DND-41 (cell line): Measurements from ENCODE around the gene AGL.

Experiments used
- ATAC-seq: fragments of 200-7000 bp; cut with Tn5 transposase; 3 replicates; pipeline ENCODE4 v1.9.1; 2021; ENCODE audit warnings: low read depth; ENCODE audit not compliant: insufficient read depth
- DNase-seq: peaks from one replicate; pipeline ENCODE4 v3.0.0-alpha.2; 2020
- H2AFZ ChIP-seq: 2 replicates; pipeline ENCODE4 v1.6.0; 2012; ENCODE audit warnings: low read depth, low read length
- H3K27ac ChIP-seq: 2 replicates; pipeline ENCODE4 v1.5.1; 2012; ENCODE audit warnings: low read length, inconsistent platforms
- H3K27me3 ChIP-seq: fragments of 200-600 bp; sonication (generic); 2 replicates; pipeline ENCODE4 v1.6.0; 2012; ENCODE audit warnings: low read length, mild to moderate bottlenecking, inconsistent platforms; ENCODE audit not compliant: insufficient read depth, poor library complexity
- H3K36me3 ChIP-seq: 2 replicates; pipeline ENCODE4 v1.5.1; 2012; ENCODE audit warnings: low read length, inconsistent platforms; ENCODE audit not compliant: insufficient read depth
- H3K4me1 ChIP-seq: 2 replicates; pipeline ENCODE4 v1.5.1; 2012; ENCODE audit warnings: mild to moderate bottlenecking, low read length; ENCODE audit not compliant: insufficient read depth
- H3K4me2 ChIP-seq: 2 replicates; pipeline ENCODE4 v1.6.0; 2012; ENCODE audit warnings: mild to moderate bottlenecking, moderate library complexity, low read length, inconsistent platforms; ENCODE audit not compliant: insufficient read depth
- H3K4me3 ChIP-seq, 2 experiments: fragments of 200-600 bp in 1 of 2; shearing (Covaris generic) in 1 of 2; 2 replicates each; pipeline ENCODE4 v1.5.1; 2012 to 2016; ENCODE audit warnings: inconsistent platforms in 2 of 2, low read length in 2 of 2, mild to moderate bottlenecking in 2 of 2, low read depth in 1 of 2, moderate library complexity in 1 of 2
- H3K79me2 ChIP-seq: 2 replicates; pipeline ENCODE4 v1.6.0; 2012; ENCODE audit warnings: low read length, inconsistent platforms; ENCODE audit not compliant: insufficient read depth
- H3K9ac ChIP-seq: 2 replicates; pipeline ENCODE4 v1.6.0; 2012; ENCODE audit warnings: low read depth, mild to moderate bottlenecking, inconsistent platforms, low read length, moderate library complexity
- H3K9me3 ChIP-seq: 2 replicates; pipeline ENCODE4 v1.5.1; 2012; ENCODE audit warnings: low read length, moderate library complexity, mild to moderate bottlenecking, inconsistent platforms; ENCODE audit not compliant: insufficient read depth, severe bottlenecking
- H4K20me1 ChIP-seq: 2 replicates; pipeline ENCODE4 v1.6.0; 2012; ENCODE audit warnings: low read length; ENCODE audit not compliant: insufficient read depth
- CTCF ChIP-seq: IDR thresholded peaks from 2 replicates; pipeline ENCODE4 v1.5.1; 2012; ENCODE audit warnings: borderline replicate concordance, low read length, moderate library complexity, mild to moderate bottlenecking; ENCODE audit not compliant: poor library complexity, severe bottlenecking; ENCODE audit errors: extremely low read depth
- EZH2 ChIP-seq: IDR thresholded peaks from 3 replicates; pipeline ENCODE4 v1.6.1; 2012; ENCODE audit warnings: borderline replicate concordance, low read depth, mild to moderate bottlenecking, moderate library complexity, low read length, inconsistent platforms; ENCODE audit not compliant: severe bottlenecking

AGL gene

GRCh38 chr1:99963041-99963795 lies 113.1 kb downstream of the AGL start:
- Histone ChIP-seq H3K4me3 (no peak overlapping the region), H3K9me3 (no peaks in the 10 kb centered on the region), H3K9ac (no peak overlapping the region), H3K36me3 (no peaks in the 10 kb centered on the region), H2AFZ (no peak overlapping the region), H3K27me3 (no peaks in the 10 kb centered on the region), H3K4me1 (no peaks in the 10 kb centered on the region), H3K27ac (no peak overlapping the region), H4K20me1 (no peaks in the 10 kb centered on the region), H3K4me2 (no peak overlapping the region), H3K79me2 (no peaks in the 10 kb centered on the region)
- ATAC-seq, result no peak
- DNase-seq, result no peak
- TF ChIP-seq EZH2, result no peak
- TF ChIP-seq CTCF, result no peak

- DNase-seq, result no peak
- H3K27ac ChIP-seq, result no peak overlapping the region
- H3K79me2 ChIP-seq, result peaks cover under 1% of the 10 kb centered on the region; the same call in 1 of the 2 replicates
- no peak overlapping the region for H3K9ac ChIP-seq
- H3K4me2 ChIP-seq, result no peak overlapping the region
- H3K27me3 ChIP-seq, result no peaks in the 10 kb centered on the region
- H3K4me1 ChIP-seq, result peaks cover 12% of the 10 kb centered on the region
- no peaks in the 10 kb centered on the region for H3K9me3 ChIP-seq
- ATAC-seq, result no peak
- TF ChIP-seq CTCF (no peak), EZH2 (no peak)
- H3K4me3 ChIP-seq, result no peak overlapping the region
- no peak overlapping the region for H2AFZ ChIP-seq
- H3K36me3 ChIP-seq, result no peaks in the 10 kb centered on the region
- H4K20me1 ChIP-seq, result no peaks in the 10 kb centered on the region
These were observed 114.6 kb downstream of the AGL start for GRCh38 chr1:99964806-99965205.

GRCh38 chr1:99965646-99966375 lies 115.7 kb downstream of the AGL start:
- H3K9ac ChIP-seq, result no peak overlapping the region
- H3K9me3 ChIP-seq, result no peaks in the 10 kb centered on the region
- H2AFZ ChIP-seq, result no peak overlapping the region
- no peak for TF ChIP-seq CTCF
- TF ChIP-seq EZH2, result no peak
- peaks cover 16% of the 10 kb centered on the region for H3K4me1 ChIP-seq
- no peak for DNase-seq
- no peak overlapping the region for H3K27ac ChIP-seq
- no peak overlapping the region for H3K4me3 ChIP-seq
- ATAC-seq, result no peak
- H3K27me3 ChIP-seq, result no peaks in the 10 kb centered on the region
- no peak overlapping the region for H3K4me2 ChIP-seq
- no peaks in the 10 kb centered on the region; the same call in 1 of the 2 replicates for H4K20me1 ChIP-seq
- H3K36me3 ChIP-seq, result no peaks in the 10 kb centered on the region
- peaks cover 10% of the 10 kb centered on the region for H3K79me2 ChIP-seq
